SK-N-SH (cell line): ENCODE measurements around the gene ACP4. TPM values are rescaled to one million over a fixed set of nuclear protein-coding genes. Genes with fewer than 3 reads are reported as not detected.
"Not testable (repeated sequence)": the region's sequence is repeated elsewhere in the genome, so short reads cannot be mapped to it uniquely, and the experiment has no call there.

Experiments
- CTCF ChIA-PET: fragments of 300-600, 350-600 bp; formaldehyde crosslinking; extraction: SDS; loops from one replicate; lab custom pipeline; 2021; lab: Yijun Ruan, JAX
- POLR2A ChIA-PET: fragments of 350-600 bp; sonication (Branson Sonifier 250); formaldehyde crosslinking; extraction: SDS; loops from one replicate; lab custom pipeline; 2020; ENCODE audit warnings: antibody characterized with exemption, inconsistent platforms; lab: Yijun Ruan, JAX
- DNase-seq: peaks from one replicate; pipeline ENCODE4 v3.0.0; 2012
- H2AFZ ChIP-seq: fragments of 200-600 bp; sonication (generic); 2 replicates; pipeline ENCODE4 v1.8.1; 2016; ENCODE audit warnings: antibody characterized with exemption, mild to moderate bottlenecking, low read depth
- H3F3A ChIP-seq: fragments of 200-600 bp; sonication (generic); replicated peaks from 2 replicates; pipeline ENCODE3; 2016; ENCODE audit warnings: antibody characterized with exemption, mild to moderate bottlenecking; ENCODE audit not compliant: insufficient read depth
- H3K27ac ChIP-seq, 2 experiments: fragments of 200-500 bp in 1 of 2; fragments of 200-600 bp in 1 of 2; sonication (Bioruptor generic) in 1 of 2; sonication (generic), shearing (Covaris generic) in 1 of 2; 2 replicates each; pipeline versions ENCODE4 v1.5.1 to v1.6.1; 2014 to 2016; ENCODE audit warnings: low read depth in 2 of 2, inconsistent platforms in 1 of 2, low read length in 1 of 2, mild to moderate bottlenecking in 1 of 2, mixed read lengths in 1 of 2
- H3K27me3 ChIP-seq: fragments of 200-600 bp; sonication (generic), shearing (Covaris generic); 2 replicates; pipeline ENCODE4 v1.6.1; 2016; ENCODE audit warnings: mixed run types; ENCODE audit not compliant: insufficient read depth
- H3K36me3 ChIP-seq, 2 experiments: fragments of 200-500 bp in 1 of 2; fragments of 200-600 bp in 1 of 2; sonication (Bioruptor generic) in 1 of 2; sonication (generic) in 1 of 2; replicated peaks in 1 of 2; 2 replicates each; pipeline versions ENCODE3 to v1.5.1; 2014 to 2016; ENCODE audit warnings: low read length in 1 of 2, mild to moderate bottlenecking in 1 of 2; ENCODE audit not compliant: insufficient read depth in 2 of 2, control insufficient read depth in 1 of 2
- H3K4me1 ChIP-seq, 2 experiments: fragments of 200-500 bp in 1 of 2; fragments of 200-600 bp in 1 of 2; sonication (Bioruptor generic) in 1 of 2; sonication (generic), shearing (Covaris generic) in 1 of 2; 2 replicates each; pipeline versions ENCODE4 v1.5.1 to v1.6.1; 2014 to 2016; ENCODE audit warnings: low read depth in 1 of 2, low read length in 1 of 2, mixed run types in 1 of 2; ENCODE audit not compliant: insufficient read depth in 2 of 2, control insufficient read depth in 1 of 2
- H3K4me2 ChIP-seq: fragments of 200-600 bp; sonication (generic), shearing (Covaris generic); 2 replicates; pipeline ENCODE4 v1.6.1; 2017; ENCODE audit warnings: mixed run types
- H3K4me3 ChIP-seq, 2 experiments: fragments of 200-500 bp in 1 of 2; fragments of 200-600 bp in 1 of 2; sonication (Bioruptor generic) in 1 of 2; sonication (generic), shearing (Covaris generic) in 1 of 2; 2 replicates each; pipeline versions ENCODE4 v1.5.1 to v1.8.1; 2014 to 2016; ENCODE audit warnings: low read depth in 2 of 2, inconsistent platforms in 1 of 2, low read length in 1 of 2, mild to moderate bottlenecking in 1 of 2, mixed read lengths in 1 of 2, moderate library complexity in 1 of 2
- H3K79me2 ChIP-seq: fragments of 200-600 bp; sonication (generic); 2 replicates; pipeline ENCODE4 v1.8.1; 2017; ENCODE audit warnings: mild to moderate bottlenecking; ENCODE audit not compliant: insufficient read depth
- H3K9ac ChIP-seq: fragments of 200-600 bp; sonication (generic); 2 replicates; pipeline ENCODE4 v1.6.1; 2017; ENCODE audit warnings: mixed run types
- H3K9me2 ChIP-seq: fragments of 200-600 bp; sonication (generic); 2 replicates; pipeline ENCODE4 v1.6.1; 2017; ENCODE audit warnings: mixed run types
- H3K9me3 ChIP-seq: fragments of 200-600 bp; sonication (generic); 2 replicates; pipeline ENCODE4 v1.6.1; 2017; ENCODE audit warnings: mixed run types, mild to moderate bottlenecking, moderate library complexity
- H4K20me1 ChIP-seq: fragments of 200-600 bp; sonication (generic); 2 replicates; pipeline ENCODE4 v1.6.1; 2017; ENCODE audit warnings: mild to moderate bottlenecking, mixed run types; ENCODE audit not compliant: insufficient read depth
- FOXJ3 ChIP-seq: sonication (generic); formaldehyde crosslinking; IDR thresholded peaks from 2 replicates; pipeline ENCODE4 v1.5.1; 2020; ENCODE audit warnings: mild to moderate bottlenecking, missing genetic modification reagents
- NFIC ChIP-seq: IDR thresholded peaks from 2 replicates; pipeline ENCODE4 v1.4.0; 2012; ENCODE audit warnings: borderline replicate concordance
- NRF1 ChIP-seq: IDR thresholded peaks from 2 replicates; pipeline ENCODE4 v1.6.1; 2012; ENCODE audit warnings: low read depth, mild to moderate bottlenecking, low read length
- TCF12 ChIP-seq: IDR thresholded peaks from 2 replicates; pipeline ENCODE4 v1.4.0; 2012
- WGBS: methylation state at CpG from one replicate; pipeline ENCODE4 v1.1.6; 2017; ENCODE audit warnings: low lambda C conversion rate; 5-methylcytosine and 5-hydroxymethylcytosine counted together
- polyA plus RNA-seq, 3 experiments: library from polyadenylated mRNA; depleted of rRNA; stranded (reverse); fragments of >200 nt; gene quantifications; 2 replicates each; pipeline ENCODE4 v1.2.3, GENCODE V29; 2012
- TF ChIP-seq, protein P1 (sequence below): IDR thresholded peaks from 2 replicates; pipeline ENCODE4; 2012
- TF ChIP-seq, protein P2 (sequence below): IDR thresholded peaks from 2 replicates; pipeline ENCODE4 v1.4.0; 2012; ENCODE audit warnings: low read depth, borderline replicate concordance

The ACP4 gene
- polyA plus RNA-seq, 1 of the 3 experiments (the other 2 are of a cell fraction): not detected

- Histone ChIP-seq H3K9me2 (no peaks in the 10 kb centered on the region), H3K36me3 (no peaks in the 10 kb centered on the region), H3K4me2 (no peak overlapping the region), H4K20me1 (no peaks in the 10 kb centered on the region), H3K4me3 (no peak overlapping the region), H3K4me1 (no peaks in the 10 kb centered on the region), H2AFZ (no peak overlapping the region), H3K9me3 (no peaks in the 10 kb centered on the region), H3K27ac (no peak overlapping the region), H3F3A (no peaks in the 10 kb centered on the region), H3K27me3 (peaks cover 12% of the 10 kb centered on the region; the same call in 1 of the 2 replicates), H3K9ac (no peak overlapping the region), H3K79me2 (no peaks in the 10 kb centered on the region)
- ChIA-PET POLR2A (no interaction called here), CTCF (no interaction called here)
- TF ChIP-seq NFIC (no peak), NRF1 (no peak), FOXJ3 (no peak), TCF12 (no peak)
- 71% methylated on average over 9 of the region's 13 CpGs for WGBS
- DNase-seq: no peak
These were observed 19.3 kb upstream of the ACP4 start for GRCh38 chr19:50770888-50771287.

DNA sequence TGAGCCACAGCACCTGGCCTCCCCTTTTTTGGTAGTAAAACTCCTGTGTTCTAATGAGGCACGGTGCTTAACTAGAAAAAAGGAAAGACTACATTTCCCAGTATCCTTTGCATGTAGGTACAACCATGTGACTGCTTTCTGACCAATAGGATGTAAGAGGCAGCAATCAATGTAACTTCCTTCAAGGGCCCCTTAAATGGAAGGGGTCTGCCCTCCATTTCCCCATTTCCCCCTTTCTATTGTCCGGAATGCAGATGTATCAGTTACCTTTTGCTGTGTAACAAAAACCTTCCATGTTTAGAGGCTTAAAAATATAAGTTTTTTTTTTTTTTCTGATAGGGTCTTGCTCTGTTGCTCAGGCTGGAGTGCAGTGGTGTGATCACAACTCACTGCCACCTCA lies 17.7 kb upstream of the ACP4 start:
- Histone ChIP-seq H2AFZ (no peak overlapping the region), H3K27me3 (peaks cover 14% of the 10 kb centered on the region), H3K9ac (no peak overlapping the region), H3K4me1 (no peaks in the 10 kb centered on the region), H3K9me3 (no peaks in the 10 kb centered on the region), H3F3A (no peaks in the 10 kb centered on the region), H3K4me2 (no peak overlapping the region), H3K79me2 (no peaks in the 10 kb centered on the region), H3K27ac (no peak overlapping the region), H4K20me1 (no peaks in the 10 kb centered on the region), H3K36me3 (no peaks in the 10 kb centered on the region), H3K4me3 (no peak overlapping the region), H3K9me2 (no peaks in the 10 kb centered on the region)
- POLR2A ChIA-PET: no interaction called here
- TF ChIP-seq, protein P1, sequence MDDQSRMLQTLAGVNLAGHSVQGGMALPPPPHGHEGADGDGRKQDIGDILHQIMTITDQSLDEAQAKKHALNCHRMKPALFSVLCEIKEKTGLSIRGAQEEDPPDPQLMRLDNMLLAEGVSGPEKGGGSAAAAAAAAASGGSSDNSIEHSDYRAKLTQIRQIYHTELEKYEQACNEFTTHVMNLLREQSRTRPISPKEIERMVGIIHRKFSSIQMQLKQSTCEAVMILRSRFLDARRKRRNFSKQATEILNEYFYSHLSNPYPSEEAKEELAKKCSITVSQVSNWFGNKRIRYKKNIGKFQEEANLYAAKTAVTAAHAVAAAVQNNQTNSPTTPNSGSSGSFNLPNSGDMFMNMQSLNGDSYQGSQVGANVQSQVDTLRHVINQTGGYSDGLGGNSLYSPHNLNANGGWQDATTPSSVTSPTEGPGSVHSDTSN: no peak
- TF ChIP-seq, protein P2, sequence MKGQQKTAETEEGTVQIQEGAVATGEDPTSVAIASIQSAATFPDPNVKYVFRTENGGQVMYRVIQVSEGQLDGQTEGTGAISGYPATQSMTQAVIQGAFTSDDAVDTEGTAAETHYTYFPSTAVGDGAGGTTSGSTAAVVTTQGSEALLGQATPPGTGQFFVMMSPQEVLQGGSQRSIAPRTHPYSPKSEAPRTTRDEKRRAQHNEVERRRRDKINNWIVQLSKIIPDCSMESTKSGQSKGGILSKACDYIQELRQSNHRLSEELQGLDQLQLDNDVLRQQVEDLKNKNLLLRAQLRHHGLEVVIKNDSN: peak; percentile 89
- DNase-seq: peak; percentile 68
- CTCF ChIA-PET: interaction anchor here (1.4 kb wide), 1 partner anchor 11 kb away, joined by 4 read pairs; no protein-coding TSS in a partner anchor
- 9% methylated on average over 2 of the region's 2 CpGs for WGBS

GRCh38 chr19:50772912-50773311 lies 17.3 kb upstream of the ACP4 start:
- WGBS: 40% methylated on average over 3 of the region's 3 CpGs
- H3K9me2 ChIP-seq, H3K4me3 ChIP-seq, H3K4me1 ChIP-seq, H3K4me2 ChIP-seq, H3F3A ChIP-seq, H3K79me2 ChIP-seq, H3K27ac ChIP-seq, H3K36me3 ChIP-seq, H3K9me3 ChIP-seq, H3K9ac ChIP-seq, H4K20me1 ChIP-seq, POLR2A ChIA-PET, DNase-seq, H2AFZ ChIP-seq: not testable (repeated sequence)
- H3K27me3 ChIP-seq: peaks cover 19% of the 10 kb centered on the region
- CTCF ChIA-PET: interaction anchor here (1.2 to 1.4 kb wide), 2 partner anchors 11 to 49 kb away, joined by 4 to 5 read pairs; no protein-coding TSS in a partner anchor

GRCh38 chr19:50773454-50773853 lies 16.8 kb upstream of the ACP4 start:
- H3K9me3 ChIP-seq, H3K9me2 ChIP-seq, H3K4me1 ChIP-seq, H3K4me3 ChIP-seq, H3F3A ChIP-seq, H4K20me1 ChIP-seq, H3K27ac ChIP-seq, H3K36me3 ChIP-seq, H3K9ac ChIP-seq, H3K4me2 ChIP-seq, DNase-seq, H3K79me2 ChIP-seq, POLR2A ChIA-PET, H2AFZ ChIP-seq: not testable (repeated sequence)
- peaks cover 24% of the 10 kb centered on the region for H3K27me3 ChIP-seq
- CTCF ChIA-PET: interaction anchor here (1.2 to 1.4 kb wide), 3 partner anchors 10 to 166 kb away, joined by 3 to 5 read pairs (median 4); no protein-coding TSS in a partner anchor
- WGBS: 6% methylated on average over 7 of the region's 7 CpGs
